Sigmoid colon (tissue), 7 donors: ENCODE measurements around the gene NOTCH3. TPM values are rescaled to one million over a fixed set of nuclear protein-coding genes. Genes with fewer than 3 reads are reported as not detected.

ENCODE experiments used
- DNase-seq: peaks from one replicate; pipeline ENCODE4 v3.0.0-alpha.2; 2019
- H3K27ac ChIP-seq, 4 donors: fragments of 200-600 bp; sonication (generic); one replicate each; pipeline ENCODE4 v1.5.1; 2016 to 2019; ENCODE audit warnings: mild to moderate bottlenecking in 1 of 4
- H3K27me3 ChIP-seq, 3 donors: fragments of 200-600 bp; sonication (generic); one replicate each; pipeline ENCODE4 v1.5.1; 2019; ENCODE audit warnings: mild to moderate bottlenecking in 1 of 3
- H3K36me3 ChIP-seq, 4 donors: fragments of 200-600 bp; sonication (generic); one replicate each; pipeline ENCODE4 v1.5.1; 2016 to 2019
- H3K4me1 ChIP-seq, 4 donors: fragments of 200-600 bp; sonication (generic); one replicate each; pipeline ENCODE4 v1.5.1; 2017 to 2019
- H3K4me3 ChIP-seq, 4 donors: fragments of 200-600 bp; sonication (generic); one replicate each; pipeline ENCODE4 v1.5.1; 2017 to 2019; ENCODE audit warnings: mild to moderate bottlenecking in 2 of 4, moderate library complexity in 1 of 4
- H3K9me3 ChIP-seq, 4 donors: fragments of 200-600 bp in 3 of 4; sonication (generic) in 3 of 4; one replicate each; pipeline versions ENCODE4 v1.5.1 to v1.6.1; 2013 to 2019
- EP300 ChIP-seq, 4 donors: sonication (generic); formaldehyde crosslinking; IDR thresholded peaks; one replicate each; pipeline ENCODE4 v1.6.1; 2017; ENCODE audit warnings: antibody characterized with exemption in 4 of 4
- POLR2A ChIP-seq, 2 donors: fragments of 450-650 bp; IDR thresholded peaks; one replicate each; pipeline ENCODE4 v1.6.1; 2016; ENCODE audit warnings: antibody characterized with exemption in 2 of 2, mild to moderate bottlenecking in 2 of 2, moderate library complexity in 2 of 2
- POLR2AphosphoS5 ChIP-seq, 4 donors: sonication (generic); formaldehyde crosslinking; IDR thresholded peaks; one replicate each; pipeline ENCODE4 v1.6.1; 2017; ENCODE audit warnings: antibody characterized with exemption in 4 of 4
- WGBS, 2 donors: extraction: QIAGEN DNeasy Blood & Tissue Kit; methylation state at CpG; one replicate each; pipeline ENCODE4 v1.1.7; 2013; 5-methylcytosine and 5-hydroxymethylcytosine counted together
- intact Hi-C: fragments of 100-400 bp; cut with DNase I; formaldehyde crosslinking; loops from one replicate; pipeline ENCODE4 v1.15.1; 2023
- polyA plus RNA-seq, 3 donors: library from polyadenylated mRNA; stranded (reverse); fragments of 200-250 nt; gene quantifications; one replicate each; pipeline ENCODE4 v1.2.3, GENCODE V29; 2013
- small RNA-seq, 3 donors: library from RNA; depleted of rRNA; stranded (forward); fragments of <200 nt; gene quantifications; one replicate each; pipeline ENCODE3, GENCODE V24; 2016
- total RNA-seq, 4 donors: library from RNA; depleted of rRNA; stranded (reverse); fragments of >200 nt; gene quantifications; one replicate each; pipeline ENCODE4 v1.1.0, GENCODE V29; 2016
- TF ChIP-seq, protein P1 (sequence below), 4 experiments: fragments of 450-650 bp in 3 of 4; fragments of 200-600 bp in 1 of 4; IDR thresholded peaks; one replicate each; pipeline ENCODE4 v1.5.1; 2016 to 2019; ENCODE audit warnings: antibody characterized with exemption in 4 of 4, mild to moderate bottlenecking in 3 of 4, moderate library complexity in 2 of 4
- donor health status: healthy with polysubstance abuse.
- donor health status: Bipolar disorder and iron deficiency.
- donor health status: healthy.

The NOTCH3 gene
- total and polyA plus RNA-seq, 7 donors = under 0.01 to 15.0 (median 3.9) TPM

DNA sequence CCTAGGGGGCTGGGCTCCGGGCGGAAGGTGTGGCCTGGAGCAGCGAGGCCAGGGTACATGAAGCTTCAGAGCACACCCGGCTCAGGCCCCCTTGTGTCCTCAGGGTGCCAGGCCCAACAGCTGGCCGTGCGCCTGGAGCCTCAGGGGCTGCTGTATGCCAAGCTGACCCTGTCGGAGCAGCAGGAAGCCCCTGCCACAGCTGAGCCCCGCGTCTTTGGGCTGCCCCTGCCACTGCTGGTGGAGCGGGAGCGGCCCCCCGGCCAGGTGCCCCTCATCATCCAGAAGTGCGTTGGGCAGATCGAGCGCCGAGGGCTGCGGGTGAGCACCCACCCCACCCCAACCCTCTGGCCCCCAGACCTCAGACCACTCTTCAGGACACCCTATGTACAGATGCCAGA lies 90.4 kb downstream of the NOTCH3 start:
- intact Hi-C loops = no loop called here
- no peak for TF ChIP-seq POLR2A (IDR thresholded peaks at IDR 0.05)
- no peak for TF ChIP-seq POLR2AphosphoS5 (IDR thresholded peaks at IDR 0.05)
- TF ChIP-seq, protein P1, sequence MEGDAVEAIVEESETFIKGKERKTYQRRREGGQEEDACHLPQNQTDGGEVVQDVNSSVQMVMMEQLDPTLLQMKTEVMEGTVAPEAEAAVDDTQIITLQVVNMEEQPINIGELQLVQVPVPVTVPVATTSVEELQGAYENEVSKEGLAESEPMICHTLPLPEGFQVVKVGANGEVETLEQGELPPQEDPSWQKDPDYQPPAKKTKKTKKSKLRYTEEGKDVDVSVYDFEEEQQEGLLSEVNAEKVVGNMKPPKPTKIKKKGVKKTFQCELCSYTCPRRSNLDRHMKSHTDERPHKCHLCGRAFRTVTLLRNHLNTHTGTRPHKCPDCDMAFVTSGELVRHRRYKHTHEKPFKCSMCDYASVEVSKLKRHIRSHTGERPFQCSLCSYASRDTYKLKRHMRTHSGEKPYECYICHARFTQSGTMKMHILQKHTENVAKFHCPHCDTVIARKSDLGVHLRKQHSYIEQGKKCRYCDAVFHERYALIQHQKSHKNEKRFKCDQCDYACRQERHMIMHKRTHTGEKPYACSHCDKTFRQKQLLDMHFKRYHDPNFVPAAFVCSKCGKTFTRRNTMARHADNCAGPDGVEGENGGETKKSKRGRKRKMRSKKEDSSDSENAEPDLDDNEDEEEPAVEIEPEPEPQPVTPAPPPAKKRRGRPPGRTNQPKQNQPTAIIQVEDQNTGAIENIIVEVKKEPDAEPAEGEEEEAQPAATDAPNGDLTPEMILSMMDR (IDR thresholded peaks at IDR 0.05) = no peak
- no peak for TF ChIP-seq EP300 (IDR thresholded peaks at IDR 0.05)
- Histone ChIP-seq H3K27ac (peak overlapping the region in 1 of 4 donors; percentile 6), H3K4me3 (no peak overlapping the region), H3K4me1 (peaks cover 0 to 37% (median 29%) of the 10 kb centered on the region in 4 donors), H3K27me3 (no peaks in the 10 kb centered on the region), H3K36me3 (peaks cover 25 to 60% (median 41%) of the 10 kb centered on the region in 4 donors), H3K9me3 (no peaks in the 10 kb centered on the region)
- 88 to 93% methylated on average over 17 of the region's 17 CpGs for WGBS, 2 donors
- no peak for DNase-seq

DNA sequence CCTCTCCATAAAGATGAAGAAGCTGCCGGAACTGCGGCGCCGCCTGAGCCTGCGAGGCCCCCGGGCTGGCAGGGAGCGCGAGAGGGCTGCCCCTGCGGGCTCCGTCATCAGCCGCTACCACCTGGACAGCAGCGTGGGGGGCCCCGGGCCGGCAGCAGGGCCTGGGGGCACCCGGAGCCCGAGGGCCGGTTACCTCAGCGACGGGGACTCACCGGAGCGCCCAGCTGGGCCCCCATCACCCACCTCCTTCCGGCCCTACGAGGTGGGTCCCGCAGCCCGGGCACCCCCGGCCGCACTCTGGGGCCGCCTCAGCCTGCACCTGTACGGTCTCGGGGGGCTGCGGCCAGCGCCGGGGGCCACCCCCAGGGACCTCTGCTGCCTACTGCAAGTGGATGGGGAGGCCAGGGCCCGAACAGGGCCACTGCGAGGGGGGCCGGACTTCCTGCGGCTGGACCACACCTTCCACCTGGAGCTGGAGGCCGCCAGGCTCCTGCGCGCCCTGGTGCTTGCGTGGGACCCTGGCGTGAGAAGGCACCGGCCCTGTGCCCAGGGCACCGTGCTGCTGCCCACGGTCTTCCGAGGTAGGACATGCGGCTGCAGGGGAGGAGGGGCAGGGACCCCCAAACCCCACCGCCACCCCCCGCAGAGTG lies 90.9 kb downstream of the NOTCH3 start:
- no peak overlapping the region for H3K4me3 ChIP-seq
- TF ChIP-seq, protein P1 (IDR thresholded peaks at IDR 0.05) = no peak
- TF ChIP-seq POLR2AphosphoS5 (IDR thresholded peaks at IDR 0.05) = no peak
- TF ChIP-seq EP300 (IDR thresholded peaks at IDR 0.05) = no peak
- TF ChIP-seq POLR2A (IDR thresholded peaks at IDR 0.05) = no peak
- H3K27ac ChIP-seq = peak overlapping the region in 3 of 4 donors; percentile 6 to 98 (median 95)
- no peak for DNase-seq
- H3K36me3 ChIP-seq = peaks cover 25 to 55% (median 41%) of the 10 kb centered on the region in 4 donors
- no peaks in the 10 kb centered on the region for H3K9me3 ChIP-seq
- intact Hi-C loops = loop anchor here (5.0 kb wide), 3 partner anchors 42 to 342 kb away; no protein-coding TSS in a partner anchor
- 88 to 92% methylated on average over 49 of the region's 49 CpGs for WGBS, 2 donors
- H3K27me3 ChIP-seq = no peaks in the 10 kb centered on the region
- peaks cover 0 to 32% (median 24%) of the 10 kb centered on the region in 4 donors for H3K4me1 ChIP-seq

Small RNAs within 50 kb of the gene (small RNA-seq; reads per million reads assigned to genes)
- 0 to 0.11 (median 0) reads per million in 3 donors for gene MIR6795
- gene RNU6-782P = 0 reads per million in 3 donors

Other genes with a start within 250 kb of the NOTCH3 start
- gene SLC1A6, start 221.1 kb downstream of the NOTCH3 start, total RNA-seq = not detected
- under 1 TPM in 1 of 3 donors, not detected in 2; 0.06 TPM for gene SLC1A6, start 221.1 kb downstream of the NOTCH3 start, polyA plus RNA-seq
- gene CASP14, start 151.5 kb downstream of the NOTCH3 start, total RNA-seq = not detected
- gene CASP14, start 151.5 kb downstream of the NOTCH3 start, polyA plus RNA-seq = not detected
- gene OR1I1, start 118.8 kb downstream of the NOTCH3 start, total RNA-seq = not detected
- not detected for gene OR1I1, start 118.8 kb downstream of the NOTCH3 start, polyA plus RNA-seq
- 10 to 100 TPM; 29.6 to 39.9 (median 35.8) TPM for gene SYDE1, start 93.6 kb downstream of the NOTCH3 start, total RNA-seq
- 1 to 10 TPM; 1.2 to 5.6 (median 4.8) TPM for gene SYDE1, start 93.6 kb downstream of the NOTCH3 start, polyA plus RNA-seq
- not detected for gene EPHX3, start 31.5 kb upstream of the NOTCH3 start, total RNA-seq
- gene EPHX3, start 31.5 kb upstream of the NOTCH3 start, polyA plus RNA-seq = under 1 TPM in 2 of 3 donors, not detected in 1; 0.46 to 0.73 TPM
- 10 to 100 TPM; 15.0 to 43.8 (median 21.4) TPM for gene BRD4, start 131.5 kb upstream of the NOTCH3 start, total RNA-seq
- 10 to 100 TPM in 2 of 3 donors, 1 to 10 TPM in 1; 9.0 to 42.1 (median 13.6) TPM for gene BRD4, start 131.5 kb upstream of the NOTCH3 start, polyA plus RNA-seq
- gene AKAP8, start 178.8 kb upstream of the NOTCH3 start, total RNA-seq = 10 to 100 TPM; 15.0 to 43.8 (median 21.4) TPM
- 10 to 100 TPM; 11.4 to 19.8 (median 11.6) TPM for gene AKAP8, start 178.8 kb upstream of the NOTCH3 start, polyA plus RNA-seq
- 100 to 1,000 TPM in 2 of 4 donors, 10 to 100 TPM in 2; 90.5 to 145 (median 101) TPM for gene AKAP8L, start 218.0 kb upstream of the NOTCH3 start, total RNA-seq
- 10 to 100 TPM; 15.0 to 67.5 (median 22.8) TPM for gene AKAP8L, start 218.0 kb upstream of the NOTCH3 start, polyA plus RNA-seq
- 10 to 100 TPM; 16.3 to 49.6 (median 28.4) TPM for gene WIZ, start 249.0 kb upstream of the NOTCH3 start, total RNA-seq
- 10 to 100 TPM in 1 of 3 donors, 1 to 10 TPM in 2; 7.8 to 18.3 (median 9.2) TPM for gene WIZ, start 249.0 kb upstream of the NOTCH3 start, polyA plus RNA-seq